Peyer's patch (tissue), 4 donors: ENCODE measurements around the gene OBP2B. TPM values are rescaled to one million over a fixed set of nuclear protein-coding genes. Genes with fewer than 3 reads are reported as not detected.

Source experiments
- DNase-seq, 3 donors: peaks; one replicate each; pipeline ENCODE4 v3.0.0-alpha.2; 2017 to 2019
- H3K27ac ChIP-seq, 4 donors: fragments of 200-600 bp; sonication (generic); one replicate each; pipeline ENCODE4 v1.5.1; 2016 to 2019
- H3K27me3 ChIP-seq, 2 donors: fragments of 200-600 bp; sonication (generic); one replicate each; pipeline ENCODE4 v1.5.1; 2019
- H3K36me3 ChIP-seq, 3 donors: fragments of 200-600 bp; sonication (generic); one replicate each; pipeline ENCODE4 v1.5.1; 2016 to 2019
- H3K4me1 ChIP-seq, 4 donors: fragments of 200-600 bp; sonication (generic); one replicate each; pipeline ENCODE4 v1.5.1; 2016 to 2019
- H3K4me3 ChIP-seq, 4 donors: fragments of 200-600 bp; sonication (generic); 1 replicate in 3 of 4; 2 replicates in 1 of 4; pipeline ENCODE4 v1.5.1; 2016 to 2019; ENCODE audit warnings: mild to moderate bottlenecking in 1 of 4
- H3K9me3 ChIP-seq, 4 donors: fragments of 200-600 bp; sonication (generic); one replicate each; pipeline ENCODE4 v1.5.1; 2016 to 2019; ENCODE audit warnings: mild to moderate bottlenecking in 1 of 4
- CTCF ChIP-seq, 6 experiments: fragments of 450-650 bp in 4 of 6; fragments of 200-600 bp in 2 of 6; sonication (generic) in 1 of 6; IDR thresholded peaks; one replicate each; pipeline ENCODE4 v1.5.1; 2017 to 2019; ENCODE audit warnings: antibody characterized with exemption in 6 of 6, mild to moderate bottlenecking in 3 of 6, moderate library complexity in 1 of 6
- POLR2A ChIP-seq, 2 donors: fragments of 450-650 bp; IDR thresholded peaks; one replicate each; pipeline ENCODE4 v1.5.1; 2017; ENCODE audit warnings: antibody characterized with exemption in 2 of 2, mild to moderate bottlenecking in 2 of 2, moderate library complexity in 2 of 2
- total RNA-seq, 4 donors: library from RNA; depleted of rRNA; stranded (reverse); fragments of >200 nt; gene quantifications; one replicate each; pipeline ENCODE4 v1.1.0, GENCODE V29; 2016

Gene OBP2B
- total RNA-seq, 4 donors from 2014 or later, result not detected

- H3K27ac ChIP-seq, result no peak overlapping the region
- H3K4me3 ChIP-seq, result no peak overlapping the region
- no peaks in the 10 kb centered on the region for H3K36me3 ChIP-seq
- H3K27me3 ChIP-seq, result no peaks in the 10 kb centered on the region
- H3K4me1 ChIP-seq, result peaks cover 0 to 6% (median 0%) of the 10 kb centered on the region in 4 donors
- DNase-seq, result peak in 1 of 3 donors; percentile 57
- TF ChIP-seq CTCF (IDR thresholded peaks at IDR 0.05) (peak in 3 of 6 experiments; percentile 30 to 52 (median 44)), POLR2A (IDR thresholded peaks at IDR 0.05) (no peak)
- H3K9me3 ChIP-seq, result no peaks in the 10 kb centered on the region
Measured at GRCh38 chr9:133188006-133188842, 20.8 kb downstream of the OBP2B start.

GRCh38 chr9:133187561-133188005, 21.5 kb downstream of the OBP2B start:
- no peak for DNase-seq
- H3K27me3 ChIP-seq, result no peaks in the 10 kb centered on the region
- H3K9me3 ChIP-seq, result no peaks in the 10 kb centered on the region
- H3K27ac ChIP-seq, result no peak overlapping the region
- no peak for TF ChIP-seq CTCF (IDR thresholded peaks at IDR 0.05)
- TF ChIP-seq POLR2A (IDR thresholded peaks at IDR 0.05), result no peak
- H3K4me3 ChIP-seq, result no peak overlapping the region
- H3K36me3 ChIP-seq, result no peaks in the 10 kb centered on the region
- H3K4me1 ChIP-seq, result peaks cover 0 to 6% (median 0%) of the 10 kb centered on the region in 4 donors

- Histone ChIP-seq H3K36me3 (no peaks in the 10 kb centered on the region), H3K9me3 (no peaks in the 10 kb centered on the region), H3K27me3 (no peaks in the 10 kb centered on the region), H3K4me1 (peaks cover 0 to 6% (median 0%) of the 10 kb centered on the region in 4 donors), H3K4me3 (no peak overlapping the region), H3K27ac (no peak overlapping the region)
- no peak for DNase-seq
- no peak for TF ChIP-seq CTCF (IDR thresholded peaks at IDR 0.05)
- no peak for TF ChIP-seq POLR2A (IDR thresholded peaks at IDR 0.05)
Measured at GRCh38 chr9:133186736-133187135, 22.3 kb downstream of the OBP2B start.

GRCh38 chr9:133184971-133185370, 24.1 kb downstream of the OBP2B start:
- Histone ChIP-seq H3K9me3 (no peaks in the 10 kb centered on the region), H3K27me3 (no peaks in the 10 kb centered on the region), H3K36me3 (no peaks in the 10 kb centered on the region), H3K27ac (no peak overlapping the region), H3K4me3 (no peak overlapping the region), H3K4me1 (peaks cover 0 to 6% (median 0%) of the 10 kb centered on the region in 4 donors)
- TF ChIP-seq POLR2A (IDR thresholded peaks at IDR 0.05) (no peak), CTCF (IDR thresholded peaks at IDR 0.05) (peak in 5 of 6 experiments; percentile 41 to 73 (median 71))
- DNase-seq, result peak in 1 of 3 donors; percentile 60

GRCh38 chr9:133182151-133182550, 26.9 kb downstream of the OBP2B start:
- Histone ChIP-seq H3K27me3 (no peaks in the 10 kb centered on the region), H3K4me3 (no peak overlapping the region), H3K9me3 (no peaks in the 10 kb centered on the region), H3K4me1 (peaks cover 0 to 6% (median 0%) of the 10 kb centered on the region in 4 donors), H3K36me3 (no peaks in the 10 kb centered on the region), H3K27ac (no peak overlapping the region)
- TF ChIP-seq CTCF (IDR thresholded peaks at IDR 0.05), result no peak
- no peak for TF ChIP-seq POLR2A (IDR thresholded peaks at IDR 0.05)
- no peak for DNase-seq
